Upper lobe of right lung (tissue), 1 donor: Measurements from ENCODE around the gene AP1M2. TPM values are rescaled to one million over a fixed set of nuclear protein-coding genes. Genes with fewer than 3 reads are reported as not detected.

ENCODE experiments used
- ATAC-seq: fragments of 200-7000 bp; cut with Tn5 transposase; one replicate; pipeline ENCODE4 v1.9.1; 2020; ENCODE audit warnings: mild to moderate bottlenecking, moderate library complexity
- DNase-seq: peaks from one replicate; pipeline ENCODE4 v3.0.0-alpha.2; 2020
- H3K27ac ChIP-seq: fragments of 200-600 bp; one replicate; pipeline ENCODE4 v1.8.0; 2022
- H3K27me3 ChIP-seq: fragments of 200-600 bp; one replicate; pipeline ENCODE4 v1.8.0; 2022; ENCODE audit warnings: mild to moderate bottlenecking
- H3K36me3 ChIP-seq: fragments of 200-600 bp; one replicate; pipeline ENCODE4 v1.8.0; 2022
- H3K4me1 ChIP-seq: fragments of 200-600 bp; one replicate; pipeline ENCODE4 v1.8.0; 2022
- H3K4me3 ChIP-seq: fragments of 200-600 bp; one replicate; pipeline ENCODE4 v1.8.0; 2022; ENCODE audit warnings: mild to moderate bottlenecking
- H3K9me3 ChIP-seq: fragments of 200-600 bp; one replicate; pipeline ENCODE4 v1.8.0; 2022
- CTCF ChIP-seq: fragments of 200-600 bp; IDR thresholded peaks from one replicate; pipeline ENCODE4 v1.8.0; 2022; ENCODE audit warnings: antibody characterized with exemption
- intact Hi-C: fragments of 100-400 bp; cut with DNase I; formaldehyde crosslinking; loops from one replicate; pipeline ENCODE4 v1.11.0; 2022
- total RNA-seq: library from RNA; stranded (reverse); fragmentation: NEBNext Ultra II Directional; extraction: Animal tissue kit (Norgen Biotek cat#: 25700); gene quantifications from one replicate; pipeline ENCODE4 v1.2.1, GENCODE V29; 2021
- donor health status: DM: no; HTN: yes; CAD: no; lungs with severe emphysema.

Gene AP1M2
- total RNA-seq, 1 donor from 2014 or later, result 37.8 TPM

- Histone ChIP-seq H3K27ac (peak overlapping the region; percentile 89), H3K4me3 (peak overlapping the region; percentile 71), H3K27me3 (no peaks in the 10 kb centered on the region), H3K9me3 (no peaks in the 10 kb centered on the region), H3K36me3 (peaks cover 29% of the 10 kb centered on the region), H3K4me1 (peaks cover 9% of the 10 kb centered on the region)
- intact Hi-C loops, result no loop called here
- ATAC-seq (peak; percentile 23), DNase-seq (no peak)
- no peak for TF ChIP-seq CTCF
Observed at GRCh38 chr19:10625762-10626138, 38.6 kb upstream of the AP1M2 start.

DNA sequence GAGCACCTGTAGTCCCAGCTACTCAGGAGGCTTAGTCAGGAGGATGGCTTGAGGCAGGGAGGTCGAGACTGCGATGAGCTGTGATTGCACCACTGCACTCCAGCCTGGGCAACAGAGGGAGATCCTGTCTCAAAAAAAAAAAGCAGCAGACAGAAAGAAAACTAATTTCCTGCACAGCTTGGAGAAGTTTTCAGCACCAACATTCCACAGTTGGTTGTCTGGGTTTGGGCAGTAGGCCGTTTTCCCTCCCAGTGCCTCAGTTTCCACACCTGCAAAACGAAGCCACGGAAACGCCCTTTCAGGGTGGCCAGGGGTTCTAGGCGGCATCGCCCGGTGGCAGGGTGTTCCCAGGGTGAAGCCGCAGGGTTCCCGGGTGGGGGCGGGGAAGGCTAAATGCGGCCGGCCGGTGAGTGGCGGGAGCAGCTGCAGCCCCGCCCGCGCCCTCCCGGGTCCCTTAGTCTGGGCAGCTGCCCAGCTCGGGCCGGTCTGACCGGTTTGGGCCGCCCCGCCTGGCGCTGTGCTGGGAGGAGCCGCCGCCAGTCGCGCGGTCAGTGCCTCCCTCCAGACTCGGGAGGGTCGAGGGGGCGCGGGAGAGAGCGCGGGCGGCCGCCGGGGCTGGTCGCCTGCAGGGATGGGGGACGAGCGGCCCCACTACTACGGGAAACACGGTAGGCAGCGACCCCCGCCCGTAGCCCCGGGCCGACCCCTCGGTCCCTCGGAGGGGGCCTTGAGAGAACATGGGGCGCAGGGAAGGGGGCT lies 38.1 kb upstream of the AP1M2 start, which contains the start of gene SLC44A2:
SLC44A2 (plus strand) TSS at position 551 of the 759 bp plus-strand sequence; CDS start at position 632, 81 bp downstream.
- peak; percentile 96 for ATAC-seq

GRCh38 chr19:10624585-10624984 lies 37.5 kb upstream of the AP1M2 start:
- DNase-seq (no peak), ATAC-seq (peak; percentile 12)
- Histone ChIP-seq H3K36me3 (peaks cover 18% of the 10 kb centered on the region), H3K4me1 (peaks cover 9% of the 10 kb centered on the region), H3K4me3 (peak overlapping the region; percentile 71), H3K27ac (peak overlapping the region; percentile 89), H3K9me3 (no peaks in the 10 kb centered on the region), H3K27me3 (no peaks in the 10 kb centered on the region)
- intact Hi-C loops, result no loop called here
- TF ChIP-seq CTCF, result no peak

More for the DNA sequence above, 38.1 kb upstream of the AP1M2 start, which contains the start of gene SLC44A2:
- Histone ChIP-seq H3K4me3 (peak within 1 kb of the TSS; percentile 71), H3K27ac (peak within 1 kb of the TSS; percentile 89), H3K36me3 (peaks cover 24% of the 10 kb centered on the region), H3K27me3 (no peaks in the 10 kb centered on the region), H3K9me3 (no peaks in the 10 kb centered on the region), H3K4me1 (peaks cover 9% of the 10 kb centered on the region)
- intact Hi-C loops, result no loop called here
- no peak for TF ChIP-seq CTCF
- DNase-seq, result peak; percentile 94

GRCh38 chr19:10621966-10622365 lies 34.9 kb upstream of the AP1M2 start:
- Histone ChIP-seq H3K4me3 (no peak overlapping the region), H3K27ac (no peak overlapping the region), H3K27me3 (no peaks in the 10 kb centered on the region), H3K36me3 (no peaks in the 10 kb centered on the region), H3K9me3 (no peaks in the 10 kb centered on the region), H3K4me1 (peaks cover 9% of the 10 kb centered on the region)
- no peak for TF ChIP-seq CTCF
- DNase-seq (no peak), ATAC-seq (no peak)
- intact Hi-C loops, result no loop called here

GRCh38 chr19:10620786-10621185 lies 33.7 kb upstream of the AP1M2 start:
- H3K4me3 ChIP-seq, result no peak overlapping the region
- TF ChIP-seq CTCF, result no peak
- no peaks in the 10 kb centered on the region for H3K36me3 ChIP-seq
- no peaks in the 10 kb centered on the region for H3K27me3 ChIP-seq
- H3K4me1 ChIP-seq, result peaks cover 16% of the 10 kb centered on the region
- DNase-seq (no peak), ATAC-seq (no peak)
- H3K9me3 ChIP-seq, result no peaks in the 10 kb centered on the region
- H3K27ac ChIP-seq, result no peak overlapping the region
- intact Hi-C loops, result no loop called here
